Measurements from ENCODE around the gene DENND6A.

GRCh38 chr3:57647292-57647940 lies 45.5 kb downstream of the DENND6A start:
- TF ChIP-seq CTCF (IDR thresholded peaks at IDR 0.05) (no peak), EZH2 (IDR thresholded peaks at IDR 0.05) (no peak), EZH2phosphoT487 (IDR thresholded peaks at IDR 0.05) (no peak)

Data from neural progenitor cell (in vitro differentiated cells).